ENCODE measurements around the gene PRKAR1B. TPM values are rescaled to one million over a fixed set of nuclear protein-coding genes. Genes with fewer than 3 reads are reported as not detected.
"Not testable (repeated sequence)": the region's sequence is repeated elsewhere in the genome, so short reads cannot be mapped to it uniquely, and the experiment has no call there.

PRKAR1B gene
- total and polyA plus RNA-seq, 2 donors (not counting 1 experiment from before 2014, with no cell fraction given): 4.5 to 8.6 TPM

DNA sequence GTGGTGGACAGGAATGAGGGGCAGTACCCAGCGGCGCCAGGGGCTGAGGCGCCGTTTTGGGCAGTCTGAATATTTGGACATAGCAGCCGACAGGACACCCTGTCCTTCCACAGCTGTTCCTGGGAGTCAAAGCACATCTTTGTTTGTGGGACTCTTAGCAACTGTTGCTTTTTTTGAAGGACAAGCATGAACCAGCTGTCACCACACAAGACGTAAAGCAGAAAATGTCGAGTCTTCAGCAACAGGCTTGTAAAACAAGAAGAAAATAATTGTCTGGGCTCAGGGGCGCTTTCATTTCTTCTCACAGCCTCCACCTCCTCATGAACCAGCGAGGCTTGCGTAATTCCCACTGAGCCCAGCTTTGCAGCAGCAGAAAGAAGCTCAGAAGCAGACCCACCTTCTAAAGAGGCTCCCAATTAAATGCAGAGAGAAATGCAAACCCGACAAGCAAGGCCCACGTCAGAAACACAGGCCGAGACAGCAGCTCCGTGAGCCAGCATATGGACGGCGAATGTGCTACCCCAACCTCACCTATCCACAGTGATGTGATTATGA is 69.4 kb downstream of the PRKAR1B start:
- H3K27ac Mint-ChIP-seq: no peak overlapping the region
- ATAC-seq (ENCODE audit: low read depth) (no peak), DNase-seq (no peak)
- no peaks in the 10 kb centered on the region for H3K27me3 Mint-ChIP-seq
- Histone ChIP-seq H2AFZ (ENCODE audit: insufficient read depth, low read depth, low read length, poor library complexity, severe bottlenecking) (no peak overlapping the region), H3K4me3 (ENCODE audit: control extremely low read depth in 1 of 5, extremely low read depth in 1 of 5, insufficient read depth in 1 of 5, low read depth in 2 of 5, low read length in 4 of 5) (no peak overlapping the region), H4K20me1 (ENCODE audit: control insufficient read depth, insufficient read depth, low read length, poor library complexity, severe bottlenecking) (no peaks in the 10 kb centered on the region), H3K9me3 (ENCODE audit: control extremely low read depth in 1 of 3, control insufficient read depth in 2 of 3, insufficient read depth in 1 of 3, low read length in 2 of 3) (peaks cover 0 to 18% (median 0%) of the 10 kb centered on the region in 3 donors), H3K27me3 (replicated peaks in 1 of 4; ENCODE audit: control extremely low read depth in 1 of 4, control insufficient read depth in 3 of 4, insufficient read depth in 4 of 4, low read length in 3 of 4) (no peaks in the 10 kb centered on the region), H3K9ac (ENCODE audit: low read length) (no peak overlapping the region), H3K79me2 (ENCODE audit: control insufficient read depth, insufficient read depth, low read length) (peaks cover 21% of the 10 kb centered on the region), H3K36me3 (replicated peaks in 1 of 2; ENCODE audit: control extremely low read depth in 1 of 2, control insufficient read depth in 1 of 2, extremely low read depth in 1 of 2, insufficient read depth in 2 of 2, low read length in 1 of 2) (no peaks in the 10 kb centered on the region), H3K4me1 (ENCODE audit: control insufficient read depth in 2 of 2, insufficient read depth in 2 of 2, low read length in 2 of 2) (no peaks in the 10 kb centered on the region), H3K27ac (ENCODE audit: low read length in 2 of 2) (no peak overlapping the region), H3K4me2 (replicated peaks; ENCODE audit: low read depth, low read length, poor library complexity, severe bottlenecking) (no peak overlapping the region)
- WGBS (ENCODE audit: insufficient coverage): 92% methylated on average over 16 of the region's 16 CpGs
- H3K9me3 Mint-ChIP-seq (ENCODE audit: insufficient read depth): no peaks in the 10 kb centered on the region
- POLR2A ChIA-PET: no interaction called here
- H3K4me1 Mint-ChIP-seq: no peaks in the 10 kb centered on the region
- H3K4me3 Mint-ChIP-seq: no peak overlapping the region
- TF ChIP-seq EZH2 (IDR thresholded peaks at IDR 0.05; ENCODE audit: borderline replicate concordance, insufficient read depth, low read depth, low read length, poor library complexity, severe bottlenecking): no peak
- TF ChIP-seq, protein P1, sequence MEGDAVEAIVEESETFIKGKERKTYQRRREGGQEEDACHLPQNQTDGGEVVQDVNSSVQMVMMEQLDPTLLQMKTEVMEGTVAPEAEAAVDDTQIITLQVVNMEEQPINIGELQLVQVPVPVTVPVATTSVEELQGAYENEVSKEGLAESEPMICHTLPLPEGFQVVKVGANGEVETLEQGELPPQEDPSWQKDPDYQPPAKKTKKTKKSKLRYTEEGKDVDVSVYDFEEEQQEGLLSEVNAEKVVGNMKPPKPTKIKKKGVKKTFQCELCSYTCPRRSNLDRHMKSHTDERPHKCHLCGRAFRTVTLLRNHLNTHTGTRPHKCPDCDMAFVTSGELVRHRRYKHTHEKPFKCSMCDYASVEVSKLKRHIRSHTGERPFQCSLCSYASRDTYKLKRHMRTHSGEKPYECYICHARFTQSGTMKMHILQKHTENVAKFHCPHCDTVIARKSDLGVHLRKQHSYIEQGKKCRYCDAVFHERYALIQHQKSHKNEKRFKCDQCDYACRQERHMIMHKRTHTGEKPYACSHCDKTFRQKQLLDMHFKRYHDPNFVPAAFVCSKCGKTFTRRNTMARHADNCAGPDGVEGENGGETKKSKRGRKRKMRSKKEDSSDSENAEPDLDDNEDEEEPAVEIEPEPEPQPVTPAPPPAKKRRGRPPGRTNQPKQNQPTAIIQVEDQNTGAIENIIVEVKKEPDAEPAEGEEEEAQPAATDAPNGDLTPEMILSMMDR (IDR thresholded peaks at IDR 0.05): no peak
- intact Hi-C loops (cut with micrococcal nuclease): no loop called here
- CTCF ChIA-PET: no interaction called here

DNA sequence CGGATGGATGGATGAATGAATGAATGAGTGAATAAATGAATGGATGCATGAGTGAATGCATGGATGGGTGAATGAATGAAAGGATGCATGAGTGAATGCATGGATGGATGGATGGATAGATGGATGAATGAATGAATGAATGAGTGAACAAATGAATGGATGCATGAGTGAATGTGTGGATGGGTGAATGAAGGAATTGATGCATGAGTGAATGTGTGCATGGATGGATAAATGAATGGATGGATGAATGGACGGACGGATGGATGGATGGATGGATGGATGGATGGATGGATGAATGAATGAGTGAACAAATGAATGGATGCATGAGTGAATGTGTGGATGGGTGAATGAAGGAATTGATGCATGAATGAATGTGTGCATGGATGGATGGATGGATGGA is 70.1 kb downstream of the PRKAR1B start:
- H3K4me1 Mint-ChIP-seq; H3K4me2 ChIP-seq (replicated peaks; ENCODE audit: low read depth, low read length, poor library complexity, severe bottlenecking); H4K20me1 ChIP-seq (ENCODE audit: control insufficient read depth, insufficient read depth, low read length, poor library complexity, severe bottlenecking); H3K36me3 ChIP-seq (replicated peaks in 1 of 2; ENCODE audit: control extremely low read depth in 1 of 2, control insufficient read depth in 1 of 2, extremely low read depth in 1 of 2, insufficient read depth in 2 of 2, low read length in 1 of 2); CTCF ChIA-PET; H3K27ac ChIP-seq (ENCODE audit: low read length in 2 of 2); H3K4me3 Mint-ChIP-seq; POLR2A ChIA-PET; H3K4me3 ChIP-seq (ENCODE audit: control extremely low read depth in 1 of 5, extremely low read depth in 1 of 5, insufficient read depth in 1 of 5, low read depth in 2 of 5, low read length in 4 of 5); intact Hi-C loops (cut with micrococcal nuclease); H3K27me3 ChIP-seq (replicated peaks in 1 of 4; ENCODE audit: control extremely low read depth in 1 of 4, control insufficient read depth in 3 of 4, insufficient read depth in 4 of 4, low read length in 3 of 4); H3K9me3 Mint-ChIP-seq (ENCODE audit: insufficient read depth); H3K4me1 ChIP-seq (ENCODE audit: control insufficient read depth in 2 of 2, insufficient read depth in 2 of 2, low read length in 2 of 2); DNase-seq; H3K9ac ChIP-seq (ENCODE audit: low read length); H3K27me3 Mint-ChIP-seq; ATAC-seq (ENCODE audit: low read depth); H3K27ac Mint-ChIP-seq; H2AFZ ChIP-seq (ENCODE audit: insufficient read depth, low read depth, low read length, poor library complexity, severe bottlenecking): not testable (repeated sequence)
- Histone ChIP-seq H3K79me2 (ENCODE audit: control insufficient read depth, insufficient read depth, low read length) (peaks cover 22% of the 10 kb centered on the region), H3K9me3 (ENCODE audit: control extremely low read depth in 1 of 3, control insufficient read depth in 2 of 3, insufficient read depth in 1 of 3, low read length in 2 of 3) (peaks cover 0 to 24% (median under 1%) of the 10 kb centered on the region in 3 donors)
- 88% methylated on average over 3 of the region's 3 CpGs for WGBS (ENCODE audit: insufficient coverage)

Measured in B cell (primary cell).